GM23338 (cell line): ENCODE measurements around the gene POLD2. TPM values are rescaled to one million over a fixed set of nuclear protein-coding genes. Genes with fewer than 3 reads are reported as not detected.

ENCODE experiments used
- ATAC-seq: fragments of 200-7000 bp; cut with Tn5 transposase; 3 replicates; pipeline ENCODE4 v1.9.1; 2020
- DNase-seq: peaks from one replicate; pipeline ENCODE4 v3.0.0-alpha.2; 2015; ENCODE audit warnings: low spot score
- H2AFZ ChIP-seq: fragments of 200-600 bp; sonication (generic); 2 replicates; pipeline ENCODE4 v1.8.0; 2016; ENCODE audit warnings: antibody characterized with exemption, mild to moderate bottlenecking, moderate library complexity
- H3F3A ChIP-seq: fragments of 200-600 bp; sonication (generic); replicated peaks from 2 replicates; pipeline ENCODE4 v1.8.0; 2017; ENCODE audit warnings: antibody characterized with exemption, mixed run types, low read depth
- H3K27ac ChIP-seq: fragments of 200-600 bp; sonication (generic); 2 replicates; pipeline ENCODE4 v1.6.1; 2016; ENCODE audit warnings: low read depth
- H3K27me3 ChIP-seq: fragments of 200-600 bp; sonication (generic); 2 replicates; pipeline ENCODE4 v1.8.0; 2016; ENCODE audit warnings: mild to moderate bottlenecking, mixed run types, moderate library complexity; ENCODE audit not compliant: insufficient read depth
- H3K36me3 ChIP-seq: fragments of 200-600 bp; sonication (generic); 2 replicates; pipeline ENCODE4 v1.8.0; 2016; ENCODE audit warnings: mild to moderate bottlenecking; ENCODE audit not compliant: insufficient read depth
- H3K4me1 ChIP-seq: fragments of 200-600 bp; sonication (generic); 2 replicates; pipeline ENCODE4 v1.8.0; 2016; ENCODE audit warnings: mild to moderate bottlenecking, moderate library complexity; ENCODE audit not compliant: insufficient read depth
- H3K4me2 ChIP-seq: fragments of 200-600 bp; sonication (generic); 2 replicates; pipeline ENCODE4 v1.7.1; 2017; ENCODE audit warnings: mixed run types
- H3K4me3 ChIP-seq: fragments of 200-600 bp; sonication (generic); 2 replicates; pipeline ENCODE4 v1.6.1; 2016; ENCODE audit warnings: mixed run types
- H3K79me2 ChIP-seq: fragments of 200-600 bp; sonication (generic); replicated peaks from 2 replicates; pipeline ENCODE4 v1.8.0; 2017; ENCODE audit warnings: mild to moderate bottlenecking; ENCODE audit not compliant: insufficient read depth
- H3K9me2 ChIP-seq: fragments of 200-600 bp; sonication (generic); 2 replicates; pipeline ENCODE4 v1.8.0; 2017; ENCODE audit not compliant: insufficient read depth
- H4K20me1 ChIP-seq: fragments of 200-600 bp; sonication (generic); replicated peaks from 2 replicates; pipeline ENCODE4 v1.8.0; 2017; ENCODE audit warnings: mild to moderate bottlenecking; ENCODE audit not compliant: insufficient read depth
- H3K27ac Mint-ChIP-seq: 2 replicates; pipeline ENCODE4 v1.8.0; 2020; ENCODE audit warnings: inconsistent platforms, mild to moderate bottlenecking, moderate library complexity, mixed read lengths
- H3K27me3 Mint-ChIP-seq: 3 replicates; pipeline ENCODE4 v1.8.0; 2022; ENCODE audit warnings: low read depth, mild to moderate bottlenecking, moderate library complexity, mixed read lengths, inconsistent platforms; ENCODE audit not compliant: insufficient read depth, poor library complexity
- H3K36me3 Mint-ChIP-seq: 3 replicates; pipeline ENCODE4 v1.8.0; 2021; ENCODE audit warnings: low read depth, mild to moderate bottlenecking, inconsistent platforms, moderate library complexity, mixed read lengths
- H3K4me1 Mint-ChIP-seq: 3 replicates; pipeline ENCODE4 v1.8.0; 2020; ENCODE audit warnings: mild to moderate bottlenecking, inconsistent platforms, mixed read lengths
- H3K4me3 Mint-ChIP-seq: 3 replicates; pipeline ENCODE4 v1.8.0; 2021; ENCODE audit warnings: moderate library complexity, mild to moderate bottlenecking, inconsistent platforms, mixed read lengths
- H3K9me3 Mint-ChIP-seq: 3 replicates; pipeline ENCODE4 v1.8.0; 2020; ENCODE audit warnings: moderate library complexity, mild to moderate bottlenecking, inconsistent platforms, mixed read lengths
- CREB1 ChIP-seq: fragments of 250-450 bp; sonication (Bioruptor Pico); IDR thresholded peaks from 2 replicates; pipeline ENCODE4 v1.5.0; 2020; ENCODE audit warnings: low read depth, mild to moderate bottlenecking, moderate library complexity
- ETS1 ChIP-seq: IDR thresholded peaks from 2 replicates; pipeline ENCODE4 v1.6.1; 2016; ENCODE audit warnings: antibody characterized with exemption
- ZNF114 ChIP-seq: fragments of 250-450 bp; sonication (Bioruptor Pico); IDR thresholded peaks from 2 replicates; pipeline ENCODE4 v1.5.0; 2020; ENCODE audit warnings: mild to moderate bottlenecking, moderate library complexity
- ZNF331 ChIP-seq: fragments of 250-450 bp; sonication (Bioruptor Pico); IDR thresholded peaks from 2 replicates; pipeline ENCODE4 v1.5.0; 2020; ENCODE audit warnings: low read depth, mild to moderate bottlenecking, moderate library complexity
- polyA plus RNA-seq: library from polyadenylated mRNA; unstranded; fragments of >200 nt; fragmentation: Nextera tagmentation; extraction: Ambion mirVana; gene quantifications from 2 replicates; pipeline ENCODE4 v1.2.1, GENCODE V29; 2016
- total RNA-seq: library from RNA; depleted of rRNA; stranded (reverse); fragments of >200 nt; shearing (Covaris generic); gene quantifications from 2 replicates; pipeline ENCODE4 v1.2.3, GENCODE V29; 2014
- TF ChIP-seq, protein P1 (sequence below): IDR thresholded peaks from one replicate; pipeline ENCODE4 v1.6.1; 2018; ENCODE audit warnings: antibody characterized with exemption; ENCODE audit not compliant: unreplicated experiment
- TF ChIP-seq, protein P2 (sequence below), 2 experiments: fragments of 200-600 bp in 1 of 2; sonication (generic) in 1 of 2; conservative IDR thresholded peaks; 2 replicates each; pipeline versions ENCODE4 v1.5.1 to v1.6.1; 2016 to 2017; ENCODE audit warnings: antibody characterized with exemption in 2 of 2, low read depth in 2 of 2, mild to moderate bottlenecking in 2 of 2, moderate library complexity in 1 of 2

Gene POLD2
- total and polyA plus RNA-seq, 2 experiments from 2014 or later = 101 to 127 TPM

GRCh38 chr7:44120395-44120794, 3.0 kb downstream of the POLD2 start (continued):
- TF ChIP-seq, protein P1, sequence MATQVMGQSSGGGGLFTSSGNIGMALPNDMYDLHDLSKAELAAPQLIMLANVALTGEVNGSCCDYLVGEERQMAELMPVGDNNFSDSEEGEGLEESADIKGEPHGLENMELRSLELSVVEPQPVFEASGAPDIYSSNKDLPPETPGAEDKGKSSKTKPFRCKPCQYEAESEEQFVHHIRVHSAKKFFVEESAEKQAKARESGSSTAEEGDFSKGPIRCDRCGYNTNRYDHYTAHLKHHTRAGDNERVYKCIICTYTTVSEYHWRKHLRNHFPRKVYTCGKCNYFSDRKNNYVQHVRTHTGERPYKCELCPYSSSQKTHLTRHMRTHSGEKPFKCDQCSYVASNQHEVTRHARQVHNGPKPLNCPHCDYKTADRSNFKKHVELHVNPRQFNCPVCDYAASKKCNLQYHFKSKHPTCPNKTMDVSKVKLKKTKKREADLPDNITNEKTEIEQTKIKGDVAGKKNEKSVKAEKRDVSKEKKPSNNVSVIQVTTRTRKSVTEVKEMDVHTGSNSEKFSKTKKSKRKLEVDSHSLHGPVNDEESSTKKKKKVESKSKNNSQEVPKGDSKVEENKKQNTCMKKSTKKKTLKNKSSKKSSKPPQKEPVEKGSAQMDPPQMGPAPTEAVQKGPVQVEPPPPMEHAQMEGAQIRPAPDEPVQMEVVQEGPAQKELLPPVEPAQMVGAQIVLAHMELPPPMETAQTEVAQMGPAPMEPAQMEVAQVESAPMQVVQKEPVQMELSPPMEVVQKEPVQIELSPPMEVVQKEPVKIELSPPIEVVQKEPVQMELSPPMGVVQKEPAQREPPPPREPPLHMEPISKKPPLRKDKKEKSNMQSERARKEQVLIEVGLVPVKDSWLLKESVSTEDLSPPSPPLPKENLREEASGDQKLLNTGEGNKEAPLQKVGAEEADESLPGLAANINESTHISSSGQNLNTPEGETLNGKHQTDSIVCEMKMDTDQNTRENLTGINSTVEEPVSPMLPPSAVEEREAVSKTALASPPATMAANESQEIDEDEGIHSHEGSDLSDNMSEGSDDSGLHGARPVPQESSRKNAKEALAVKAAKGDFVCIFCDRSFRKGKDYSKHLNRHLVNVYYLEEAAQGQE = no peak
- TF ChIP-seq ZNF331 (CRISPR knock-in tag) (no peak), ZNF114 (CRISPR knock-in tag) (no peak)

- H2AFZ ChIP-seq = no peak overlapping the region
- Mint-ChIP-seq H3K4me3 (no peak overlapping the region; the same call in 2 of the 3 replicates), H3K27ac (no peak overlapping the region), H3K27me3 (peaks cover 9% of the 10 kb centered on the region), H3K36me3 (peaks cover 61% of the 10 kb centered on the region), H3K4me1 (peaks cover 11% of the 10 kb centered on the region), H3K9me3 (no peaks in the 10 kb centered on the region; the same call in 2 of the 3 replicates)
- TF ChIP-seq ZNF331 (CRISPR knock-in tag) = no peak
- no peak for TF ChIP-seq ETS1
- TF ChIP-seq, protein P2, sequence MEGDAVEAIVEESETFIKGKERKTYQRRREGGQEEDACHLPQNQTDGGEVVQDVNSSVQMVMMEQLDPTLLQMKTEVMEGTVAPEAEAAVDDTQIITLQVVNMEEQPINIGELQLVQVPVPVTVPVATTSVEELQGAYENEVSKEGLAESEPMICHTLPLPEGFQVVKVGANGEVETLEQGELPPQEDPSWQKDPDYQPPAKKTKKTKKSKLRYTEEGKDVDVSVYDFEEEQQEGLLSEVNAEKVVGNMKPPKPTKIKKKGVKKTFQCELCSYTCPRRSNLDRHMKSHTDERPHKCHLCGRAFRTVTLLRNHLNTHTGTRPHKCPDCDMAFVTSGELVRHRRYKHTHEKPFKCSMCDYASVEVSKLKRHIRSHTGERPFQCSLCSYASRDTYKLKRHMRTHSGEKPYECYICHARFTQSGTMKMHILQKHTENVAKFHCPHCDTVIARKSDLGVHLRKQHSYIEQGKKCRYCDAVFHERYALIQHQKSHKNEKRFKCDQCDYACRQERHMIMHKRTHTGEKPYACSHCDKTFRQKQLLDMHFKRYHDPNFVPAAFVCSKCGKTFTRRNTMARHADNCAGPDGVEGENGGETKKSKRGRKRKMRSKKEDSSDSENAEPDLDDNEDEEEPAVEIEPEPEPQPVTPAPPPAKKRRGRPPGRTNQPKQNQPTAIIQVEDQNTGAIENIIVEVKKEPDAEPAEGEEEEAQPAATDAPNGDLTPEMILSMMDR (conservative IDR thresholded peaks at IDR 0.05; ENCODE audit: low read depth in 2 of 2) = no peak
- no peak for TF ChIP-seq CREB1 (CRISPR knock-in tag)
- H3K4me3 ChIP-seq = no peak overlapping the region
- peaks cover 3% of the 10 kb centered on the region for H4K20me1 ChIP-seq
- peaks cover 12% of the 10 kb centered on the region; the same call in 1 of the 2 replicates for H3K36me3 ChIP-seq
- no peaks in the 10 kb centered on the region for H3F3A ChIP-seq
- H3K79me2 ChIP-seq = peaks cover 24% of the 10 kb centered on the region
- no peaks in the 10 kb centered on the region for H3K9me2 ChIP-seq
- peaks cover 8% of the 10 kb centered on the region for H3K27me3 ChIP-seq
- H3K4me2 ChIP-seq = no peak overlapping the region
- H3K4me1 ChIP-seq = peaks cover 15% of the 10 kb centered on the region; the same call in 1 of the 2 replicates
- no peak for DNase-seq
- no peak overlapping the region for H3K27ac ChIP-seq
- no peak for ATAC-seq
These were observed 3.4 kb downstream of the POLD2 start for GRCh38 chr7:44119829-44120380.
